MM.1S (cell line): ENCODE data around the gene SPTBN2.

Experiments
- CTCF ChIP-seq: fragments of 300-600 bp; sonication (generic); IDR thresholded peaks from 2 replicates; pipeline ENCODE4 v1.5.1; 2016; ENCODE audit warnings: antibody characterized with exemption, low read length, mixed read lengths
- EZH2 ChIP-seq: fragments of 300-600 bp; sonication (generic); optimal IDR thresholded peaks from 2 replicates; pipeline ENCODE3; 2017; ENCODE audit warnings: low read depth, mild to moderate bottlenecking, antibody characterized with exemption, low read length, mixed read lengths
- EZH2phosphoT487 ChIP-seq: fragments of 300-600 bp; sonication (generic); IDR thresholded peaks from 2 replicates; pipeline ENCODE4 v1.6.1; 2018; ENCODE audit warnings: antibody characterized with exemption, low read length

GRCh38 chr11:66665369-66665768, 63.6 kb downstream of the SPTBN2 start:
- TF ChIP-seq CTCF (no peak), EZH2 (no peak), EZH2phosphoT487 (no peak)
